ENCODE results near the gene OR7A5.
"Not testable (repeated sequence)": the region's sequence is repeated elsewhere in the genome, so short reads cannot be mapped to it uniquely, and the experiment has no call there.

Gene OR7A5

GRCh38 chr19:14785102-14785793 is 49.7 kb downstream of the OR7A5 start:
- peak; percentile 66 for DNase-seq (ENCODE audit: low spot score)
- not testable (repeated sequence) for FAIRE-seq

GRCh38 chr19:14784730-14785101 is 50.3 kb downstream of the OR7A5 start:
- FAIRE-seq, result not testable (repeated sequence)
- DNase-seq (ENCODE audit: low spot score), result peak; percentile 27

DNA sequence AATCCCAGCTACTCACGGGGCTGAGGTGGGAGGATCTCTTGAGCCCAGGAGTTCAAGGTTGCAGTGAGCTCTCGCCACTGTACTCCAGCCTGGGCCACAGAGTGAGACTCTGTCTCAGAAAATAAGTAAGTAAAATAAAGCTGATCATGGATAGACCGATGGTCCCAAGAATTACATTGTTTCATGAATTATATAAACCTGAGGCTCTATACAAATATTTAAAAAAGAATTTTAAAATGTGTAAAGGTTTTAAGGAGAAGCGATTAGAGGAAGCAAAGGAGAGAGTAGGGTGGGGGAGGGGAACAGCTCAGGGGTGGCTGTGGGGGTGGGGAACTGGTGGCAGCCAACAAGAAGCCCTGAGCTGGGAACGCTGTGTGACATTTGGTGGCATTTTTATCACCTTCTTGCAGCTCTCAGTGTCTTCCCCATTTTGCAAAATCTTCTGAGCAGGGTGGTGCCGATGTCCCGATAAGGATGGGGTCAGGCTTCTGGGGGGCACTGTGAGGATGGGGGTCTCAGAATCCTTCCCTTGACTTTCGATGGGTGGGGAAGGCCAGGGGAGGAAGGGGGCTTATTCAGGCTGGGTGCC is 51.5 kb downstream of the OR7A5 start:
- not testable (repeated sequence) for DNase-seq (ENCODE audit: low spot score); FAIRE-seq

DNA sequence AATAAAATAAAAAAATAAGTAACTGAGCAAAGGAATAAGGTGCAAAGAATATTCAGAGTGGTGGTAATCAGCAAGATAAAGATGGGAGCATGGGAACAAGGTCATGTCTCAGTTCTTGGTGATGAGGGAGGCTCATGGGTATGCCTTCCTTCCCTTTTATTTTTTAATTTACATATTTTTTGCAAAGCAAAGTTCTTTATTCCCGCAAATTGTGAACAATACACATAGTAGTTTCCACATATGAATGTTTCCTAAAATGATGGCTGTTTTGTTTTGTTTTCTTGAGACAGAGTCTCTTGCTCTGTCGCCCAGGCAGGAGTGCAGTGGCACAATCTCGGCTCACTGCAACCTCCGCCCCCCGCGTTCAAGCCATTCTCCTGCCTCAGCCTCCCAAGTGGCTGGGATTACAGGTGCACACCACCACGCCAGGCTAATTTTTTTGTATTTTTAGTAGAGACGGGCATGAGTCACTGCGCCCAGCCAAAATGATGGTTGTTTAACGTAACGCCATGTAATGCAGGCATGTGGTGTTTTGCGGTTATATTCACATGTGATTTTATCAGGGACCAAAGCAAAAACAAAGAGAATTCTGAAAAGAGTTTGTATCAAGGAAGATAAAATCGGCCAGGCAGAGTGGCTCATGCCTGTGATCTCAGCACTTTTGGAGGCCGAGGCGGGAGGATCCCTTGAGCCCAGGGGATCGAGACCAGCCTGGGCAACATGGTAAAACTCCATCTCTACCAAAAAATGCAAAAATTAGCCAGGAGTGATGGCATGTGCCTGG is 52.2 kb downstream of the OR7A5 start:
- DNase-seq (ENCODE audit: low spot score), result no peak

GRCh38 chr19:14781713-14782536 is 53.1 kb downstream of the OR7A5 start:
- FAIRE-seq; DNase-seq (ENCODE audit: low spot score): not testable (repeated sequence)

More for the DNA sequence above, 52.2 kb downstream of the OR7A5 start:
- FAIRE-seq, result no peak

- DNase-seq (ENCODE audit: low spot score); FAIRE-seq: not testable (repeated sequence)
Observed at GRCh38 chr19:14780622-14781225, 54.3 kb downstream of the OR7A5 start.

- DNase-seq (ENCODE audit: low spot score) (no peak), FAIRE-seq (no peak)
Observed at GRCh38 chr19:14779151-14779550, 55.8 kb downstream of the OR7A5 start.

DNA sequence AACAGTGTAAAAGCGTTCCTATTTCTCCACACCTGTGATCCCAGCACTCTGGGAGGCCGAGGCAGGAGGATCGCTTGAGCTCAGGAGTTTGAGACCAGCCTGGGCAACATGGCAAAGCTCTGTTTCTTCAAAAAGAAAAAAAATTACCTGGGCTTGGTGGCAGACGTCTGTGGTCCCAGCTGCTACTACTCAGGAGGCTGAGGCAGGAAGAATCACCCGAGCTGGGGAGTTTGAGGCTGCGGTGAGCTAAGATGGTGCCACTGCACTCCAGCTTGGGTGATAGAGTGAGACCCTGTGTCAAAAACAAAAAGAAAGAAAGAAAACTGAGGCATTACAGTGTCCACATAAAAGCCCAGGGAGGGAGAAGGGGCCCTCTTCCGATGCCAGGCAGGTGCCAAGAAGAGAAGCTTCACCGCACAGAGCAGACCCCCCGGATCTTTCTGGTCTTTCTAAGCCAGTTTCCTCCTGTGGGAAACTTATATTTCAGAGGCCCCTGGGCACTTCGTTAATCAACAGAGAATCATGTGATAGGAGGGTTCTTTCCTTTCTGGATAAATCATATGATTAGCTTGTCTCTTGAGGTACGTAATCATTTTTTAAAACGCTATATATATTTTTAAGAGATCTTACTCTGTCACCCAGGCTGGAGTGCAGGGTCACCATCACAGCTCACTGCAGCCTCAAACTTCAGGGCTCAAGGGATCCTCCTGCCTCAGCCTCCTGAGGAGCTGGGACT is 56.7 kb downstream of the OR7A5 start, which contains the start of gene ADGRE2:
Gene ADGRE2, minus strand, starts transcription at position 451 of the 736 bp plus-strand sequence. CDS start 1,804 bp downstream, outside the sequence.
- not testable (repeated sequence) for DNase-seq (ENCODE audit: low spot score); FAIRE-seq

DNA sequence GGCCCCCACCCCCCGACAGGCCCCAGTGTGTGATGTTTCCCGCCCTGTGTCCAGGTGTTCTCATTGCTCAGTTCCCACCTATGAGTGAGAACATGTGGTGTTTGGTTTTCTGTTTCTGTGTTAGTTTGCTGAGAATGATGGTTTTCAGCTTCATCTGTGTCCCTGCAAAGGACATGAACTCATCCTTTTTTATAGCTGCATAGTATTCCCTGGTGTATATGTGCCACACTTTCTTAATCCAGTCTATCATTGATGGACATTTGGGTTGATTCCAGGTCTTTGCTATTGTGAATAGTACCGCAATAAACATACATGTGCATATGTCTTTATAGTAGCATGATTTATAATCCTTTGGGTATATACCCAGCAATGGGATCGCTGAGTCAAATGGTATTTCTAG is 57.3 kb downstream of the OR7A5 start:
- not testable (repeated sequence) for FAIRE-seq

More for the DNA sequence above, 57.3 kb downstream of the OR7A5 start:
- DNase-seq (ENCODE audit: low spot score), result not testable (repeated sequence)
